ENCODE data around the gene DICER1.

DNA sequence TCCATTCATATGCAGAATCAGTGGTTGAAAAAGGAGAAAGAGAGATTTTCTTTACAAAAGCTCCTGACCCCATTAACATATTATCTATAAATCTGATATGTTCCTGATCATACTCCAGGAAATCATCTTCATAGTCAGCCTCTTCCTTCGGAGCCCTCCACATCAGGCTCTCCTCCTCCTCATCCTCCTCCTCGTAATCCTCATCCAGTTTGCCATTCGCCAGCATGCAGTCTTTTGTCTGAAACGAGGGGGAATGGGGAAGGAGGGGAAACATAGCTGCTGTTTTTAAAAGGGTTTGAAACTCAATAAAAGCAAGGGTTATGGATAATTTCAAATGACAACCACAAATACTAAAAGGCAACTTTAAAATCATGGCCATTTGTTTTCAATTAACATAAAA, 60.9 kb downstream of the DICER1 start:
- TF ChIP-seq, protein P1, sequence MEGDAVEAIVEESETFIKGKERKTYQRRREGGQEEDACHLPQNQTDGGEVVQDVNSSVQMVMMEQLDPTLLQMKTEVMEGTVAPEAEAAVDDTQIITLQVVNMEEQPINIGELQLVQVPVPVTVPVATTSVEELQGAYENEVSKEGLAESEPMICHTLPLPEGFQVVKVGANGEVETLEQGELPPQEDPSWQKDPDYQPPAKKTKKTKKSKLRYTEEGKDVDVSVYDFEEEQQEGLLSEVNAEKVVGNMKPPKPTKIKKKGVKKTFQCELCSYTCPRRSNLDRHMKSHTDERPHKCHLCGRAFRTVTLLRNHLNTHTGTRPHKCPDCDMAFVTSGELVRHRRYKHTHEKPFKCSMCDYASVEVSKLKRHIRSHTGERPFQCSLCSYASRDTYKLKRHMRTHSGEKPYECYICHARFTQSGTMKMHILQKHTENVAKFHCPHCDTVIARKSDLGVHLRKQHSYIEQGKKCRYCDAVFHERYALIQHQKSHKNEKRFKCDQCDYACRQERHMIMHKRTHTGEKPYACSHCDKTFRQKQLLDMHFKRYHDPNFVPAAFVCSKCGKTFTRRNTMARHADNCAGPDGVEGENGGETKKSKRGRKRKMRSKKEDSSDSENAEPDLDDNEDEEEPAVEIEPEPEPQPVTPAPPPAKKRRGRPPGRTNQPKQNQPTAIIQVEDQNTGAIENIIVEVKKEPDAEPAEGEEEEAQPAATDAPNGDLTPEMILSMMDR (IDR thresholded peaks at IDR 0.05): no peak
- TF ChIP-seq EZH2 (IDR thresholded peaks at IDR 0.05; ENCODE audit: borderline replicate concordance, insufficient read depth, low read depth, low read length, poor library complexity, severe bottlenecking): no peak

Data from B cell (primary cell).